Mesenchymal stem cell (in vitro differentiated cells and primary cell): ENCODE measurements around the gene PPFIA4.
"Not testable (repeated sequence)": the region's sequence is repeated elsewhere in the genome, so short reads cannot be mapped to it uniquely, and the experiment has no call there.

Experiments used
- DNase-seq: peaks from one replicate; pipeline ENCODE4 v3.0.0-alpha.2; 2013
- H2AFZ ChIP-seq: one replicate; pipeline ENCODE4 v1.6.1; 2013; ENCODE audit warnings: low read depth, mild to moderate bottlenecking, control low read depth, inconsistent platforms, low read length, moderate library complexity
- H2AK5ac ChIP-seq: 2 replicates; pipeline ENCODE4 v1.6.1; 2013; ENCODE audit warnings: low read length, moderate library complexity, mild to moderate bottlenecking, inconsistent platforms; ENCODE audit not compliant: severe bottlenecking
- H2BK120ac ChIP-seq: one replicate; pipeline ENCODE4 v1.6.1; 2013; ENCODE audit warnings: low read depth, mild to moderate bottlenecking, inconsistent platforms, low read length, moderate library complexity
- H2BK12ac ChIP-seq, 2 experiments: one replicate each; pipeline ENCODE4 v1.6.1; 2013; ENCODE audit warnings: inconsistent platforms in 2 of 2, low read length in 2 of 2, mild to moderate bottlenecking in 2 of 2, moderate library complexity in 2 of 2, control low read depth in 1 of 2
- H2BK15ac ChIP-seq: one replicate; pipeline ENCODE4 v1.6.1; 2013; ENCODE audit warnings: mild to moderate bottlenecking, low read depth, inconsistent platforms; ENCODE audit not compliant: poor library complexity, severe bottlenecking
- H2BK5ac ChIP-seq: 2 replicates; pipeline ENCODE4 v1.6.1; 2013; ENCODE audit warnings: low read depth, mild to moderate bottlenecking, low read length, control low read depth, inconsistent platforms; ENCODE audit not compliant: poor library complexity, severe bottlenecking
- H3K14ac ChIP-seq, 2 experiments: one replicate each; pipeline ENCODE4 v1.6.1; 2013; ENCODE audit warnings: inconsistent platforms in 2 of 2, low read length in 2 of 2, control low read depth in 1 of 2, mild to moderate bottlenecking in 1 of 2, moderate library complexity in 1 of 2
- H3K18ac ChIP-seq, 2 experiments: one replicate each; pipeline ENCODE4 v1.6.1; 2013; ENCODE audit warnings: inconsistent platforms in 2 of 2, low read length in 2 of 2, control low read depth in 1 of 2, low read depth in 1 of 2, mild to moderate bottlenecking in 1 of 2
- H3K23ac ChIP-seq, 2 experiments: one replicate each; pipeline ENCODE4 v1.6.1; 2013; ENCODE audit warnings: inconsistent platforms in 2 of 2, low read length in 2 of 2, mild to moderate bottlenecking in 2 of 2, moderate library complexity in 2 of 2, control low read depth in 1 of 2
- H3K27ac ChIP-seq: 2 replicates; pipeline ENCODE4 v1.5.1; 2013; ENCODE audit warnings: mild to moderate bottlenecking, moderate library complexity, low read length, control low read depth, inconsistent platforms; ENCODE audit not compliant: poor library complexity, severe bottlenecking
- H3K27me3 ChIP-seq, 2 experiments: 2 replicates each; pipeline versions ENCODE4 v1.6.1 to v1.7.0; 2013; ENCODE audit warnings: low read length in 2 of 2, mild to moderate bottlenecking in 2 of 2, moderate library complexity in 2 of 2, control low read depth in 1 of 2, inconsistent platforms in 1 of 2; ENCODE audit not compliant: control insufficient read depth in 1 of 2, insufficient read depth in 1 of 2
- H3K36me3 ChIP-seq, 2 experiments: 2 replicates each; pipeline versions ENCODE4 v1.6.1 to v1.7.0; 2013; ENCODE audit warnings: low read length in 2 of 2, control low read depth in 1 of 2, inconsistent platforms in 1 of 2, low read depth in 1 of 2, mild to moderate bottlenecking in 1 of 2; ENCODE audit not compliant: insufficient read depth in 2 of 2, control insufficient read depth in 1 of 2
- H3K4ac ChIP-seq, 2 experiments: one replicate each; pipeline ENCODE4 v1.6.1; 2013; ENCODE audit warnings: inconsistent platforms in 2 of 2, low read length in 2 of 2, mild to moderate bottlenecking in 2 of 2, moderate library complexity in 2 of 2, control low read depth in 1 of 2, low read depth in 1 of 2
- H3K4me1 ChIP-seq: 2 replicates; pipeline ENCODE4 v1.6.1; 2013; ENCODE audit warnings: low read depth, low read length, control low read depth; ENCODE audit not compliant: control insufficient read depth, insufficient read depth
- H3K4me2 ChIP-seq: 2 replicates; pipeline ENCODE4 v1.6.1; 2013; ENCODE audit warnings: low read length, mild to moderate bottlenecking, inconsistent platforms; ENCODE audit not compliant: poor library complexity, severe bottlenecking
- H3K4me3 ChIP-seq, 2 experiments: 2 replicates each; pipeline versions ENCODE4 v1.5.1 to v1.7.0; 2013; ENCODE audit warnings: low read length in 2 of 2, mild to moderate bottlenecking in 2 of 2, control low read depth in 1 of 2, low read depth in 1 of 2; ENCODE audit not compliant: insufficient read depth in 1 of 2
- H3K79me1 ChIP-seq: replicated peaks from 2 replicates; pipeline ENCODE4 v1.6.1; 2013; ENCODE audit warnings: mild to moderate bottlenecking, control low read depth, low read length, inconsistent platforms; ENCODE audit not compliant: poor library complexity, severe bottlenecking
- H3K9ac ChIP-seq: 2 replicates; pipeline ENCODE4 v1.7.0; 2013; ENCODE audit warnings: mild to moderate bottlenecking, low read length, moderate library complexity
- H3K9me3 ChIP-seq: 2 replicates; pipeline ENCODE4 v1.7.0; 2013; ENCODE audit warnings: mild to moderate bottlenecking, low read length; ENCODE audit not compliant: control insufficient read depth
- H4K8ac ChIP-seq: one replicate; pipeline ENCODE4 v1.6.1; 2013; ENCODE audit warnings: inconsistent platforms, mild to moderate bottlenecking, low read length, moderate library complexity
- H4K91ac ChIP-seq: one replicate; pipeline ENCODE4 v1.6.1; 2013; ENCODE audit warnings: mild to moderate bottlenecking, low read length, inconsistent platforms
- WGBS: methylation state at CpG from one replicate; pipeline ENCODE4 v1.1.7; 2013; ENCODE audit warnings: mixed read lengths; 5-methylcytosine and 5-hydroxymethylcytosine counted together

PPFIA4 gene

DNA sequence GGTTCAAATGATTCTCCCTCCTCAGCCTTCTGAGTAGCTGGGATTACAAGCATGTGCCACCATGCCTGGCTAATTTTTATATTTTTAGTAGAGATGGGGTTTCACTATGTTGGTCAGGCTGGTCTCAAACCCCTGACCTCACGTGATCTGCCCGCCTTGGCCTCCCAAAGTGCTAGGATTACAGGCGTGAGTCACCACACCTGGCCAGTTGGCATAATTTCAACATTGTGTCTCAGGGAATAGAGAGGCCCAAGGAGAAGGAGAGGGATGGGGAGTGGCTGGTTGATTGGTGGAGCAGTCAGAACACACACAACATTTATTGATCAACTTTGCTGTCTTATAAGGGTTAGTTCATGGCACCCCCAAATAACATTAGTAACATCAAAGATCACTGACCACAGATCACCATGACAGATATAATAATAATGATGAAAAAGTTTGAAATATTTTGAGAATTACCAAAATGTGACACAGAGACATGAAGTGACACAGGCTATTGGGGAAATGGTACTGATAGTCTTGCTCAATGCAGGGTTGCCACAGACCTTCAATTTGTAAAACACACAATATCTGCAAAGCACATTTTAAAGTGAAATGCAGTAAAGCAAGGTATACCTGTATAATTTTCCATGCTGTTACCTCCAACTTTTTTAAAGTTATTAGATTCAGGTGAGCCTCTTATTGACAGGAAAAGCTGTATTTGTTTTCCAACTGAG, 43.4 kb upstream of the PPFIA4 start:
- Histone ChIP-seq H3K36me3 (no peaks in the 10 kb centered on the region), H2AFZ (no peak overlapping the region), H4K91ac (no peak overlapping the region), H4K8ac (no peak overlapping the region), H3K4me3 (no peak overlapping the region), H3K23ac (no peak overlapping the region), H3K9me3 (no peaks in the 10 kb centered on the region), H3K4me1 (no peaks in the 10 kb centered on the region), H2BK5ac (no peak overlapping the region), H3K18ac (no peak overlapping the region), H2BK120ac (no peak overlapping the region), H3K14ac (no peak overlapping the region), H2BK12ac (no peak overlapping the region), H3K9ac (no peak overlapping the region), H3K4ac (no peak overlapping the region), H2BK15ac (no peak overlapping the region), H3K27me3 (peaks cover 37 to 45% of the 10 kb centered on the region in 2 experiments), H2AK5ac (no peak overlapping the region), H3K4me2 (no peak overlapping the region), H3K79me1 (no peaks in the 10 kb centered on the region), H3K27ac (no peak overlapping the region)
- 96% methylated on average over 3 of the region's 3 CpGs for WGBS
- no peak for DNase-seq

DNA sequence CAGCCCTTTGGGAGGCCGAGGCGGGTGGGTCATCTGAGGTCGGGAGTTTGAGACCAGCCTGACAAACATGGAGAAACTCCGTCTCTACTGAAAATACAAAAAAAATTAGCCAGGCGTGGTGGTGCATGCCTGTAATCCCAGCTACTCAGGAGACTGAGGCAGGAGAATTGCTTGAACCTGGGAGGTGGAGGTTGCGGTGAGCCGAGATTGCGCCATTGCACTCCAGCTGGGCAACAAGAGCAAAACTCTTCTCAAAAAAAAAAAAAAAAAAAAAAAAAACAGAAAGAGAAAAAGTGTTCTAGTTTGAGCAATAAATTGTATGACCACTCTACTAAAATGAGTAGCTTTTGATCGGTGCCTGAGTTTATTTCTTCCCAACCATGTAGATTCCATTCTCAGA, 40.2 kb upstream of the PPFIA4 start:
- H2BK15ac ChIP-seq, H4K91ac ChIP-seq, H3K4me1 ChIP-seq, H4K8ac ChIP-seq, H3K36me3 ChIP-seq, H3K4me3 ChIP-seq, H3K23ac ChIP-seq, H3K4ac ChIP-seq, H3K79me1 ChIP-seq, H2BK120ac ChIP-seq, DNase-seq, H3K27ac ChIP-seq, H2BK12ac ChIP-seq, H3K9me3 ChIP-seq, H3K14ac ChIP-seq, H3K4me2 ChIP-seq, H2AK5ac ChIP-seq, H3K9ac ChIP-seq, H2BK5ac ChIP-seq, H2AFZ ChIP-seq, H3K18ac ChIP-seq: not testable (repeated sequence)
- whole genome bisulfite sequencing, result 81% methylated on average over 6 of the region's 9 CpGs
- H3K27me3 ChIP-seq, result peaks cover 34 to 49% of the 10 kb centered on the region in 2 experiments

DNA sequence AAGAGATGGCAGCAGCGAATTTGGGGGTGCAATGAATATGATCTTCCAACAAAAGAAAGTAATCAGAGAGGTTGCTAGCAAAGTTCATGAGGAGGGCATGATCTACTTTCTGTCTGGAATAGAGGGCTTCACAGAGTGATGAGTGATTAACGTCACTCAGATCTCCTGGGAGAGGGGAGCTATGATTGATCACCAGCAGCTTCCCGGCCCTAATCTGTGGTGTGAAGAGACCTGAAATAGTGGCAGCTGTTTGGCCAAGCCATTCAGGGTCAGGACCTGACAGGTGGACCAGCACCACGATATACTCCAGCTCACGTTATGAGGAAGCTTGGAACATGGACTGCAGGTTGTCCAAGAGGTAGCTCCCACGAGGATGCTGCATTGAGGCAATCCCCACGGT, 39.0 kb upstream of the PPFIA4 start:
- no peaks in the 10 kb centered on the region for H3K79me1 ChIP-seq
- H3K4me1 ChIP-seq, result no peaks in the 10 kb centered on the region
- no peak overlapping the region for H3K27ac ChIP-seq
- H3K18ac ChIP-seq, result no peak overlapping the region
- H3K14ac ChIP-seq, result no peak overlapping the region
- no peak overlapping the region for H4K8ac ChIP-seq
- H2AK5ac ChIP-seq, result no peak overlapping the region
- H3K4ac ChIP-seq, result no peak overlapping the region
- H3K9ac ChIP-seq, result no peak overlapping the region
- H4K91ac ChIP-seq, result no peak overlapping the region
- no peak overlapping the region for H2BK12ac ChIP-seq
- H3K4me3 ChIP-seq, result no peak overlapping the region
- H2BK120ac ChIP-seq, result no peak overlapping the region
- DNase-seq, result no peak
- H2BK15ac ChIP-seq, result no peak overlapping the region
- no peak overlapping the region for H2AFZ ChIP-seq
- H3K9me3 ChIP-seq, result peaks cover 8% of the 10 kb centered on the region
- H2BK5ac ChIP-seq, result no peak overlapping the region
- peaks cover 45 to 59% of the 10 kb centered on the region in 2 experiments for H3K27me3 ChIP-seq
- WGBS, result 76% methylated on average over 7 of the region's 7 CpGs
- H3K4me2 ChIP-seq, result no peak overlapping the region
- H3K36me3 ChIP-seq, result no peaks in the 10 kb centered on the region
- no peak overlapping the region for H3K23ac ChIP-seq

DNA sequence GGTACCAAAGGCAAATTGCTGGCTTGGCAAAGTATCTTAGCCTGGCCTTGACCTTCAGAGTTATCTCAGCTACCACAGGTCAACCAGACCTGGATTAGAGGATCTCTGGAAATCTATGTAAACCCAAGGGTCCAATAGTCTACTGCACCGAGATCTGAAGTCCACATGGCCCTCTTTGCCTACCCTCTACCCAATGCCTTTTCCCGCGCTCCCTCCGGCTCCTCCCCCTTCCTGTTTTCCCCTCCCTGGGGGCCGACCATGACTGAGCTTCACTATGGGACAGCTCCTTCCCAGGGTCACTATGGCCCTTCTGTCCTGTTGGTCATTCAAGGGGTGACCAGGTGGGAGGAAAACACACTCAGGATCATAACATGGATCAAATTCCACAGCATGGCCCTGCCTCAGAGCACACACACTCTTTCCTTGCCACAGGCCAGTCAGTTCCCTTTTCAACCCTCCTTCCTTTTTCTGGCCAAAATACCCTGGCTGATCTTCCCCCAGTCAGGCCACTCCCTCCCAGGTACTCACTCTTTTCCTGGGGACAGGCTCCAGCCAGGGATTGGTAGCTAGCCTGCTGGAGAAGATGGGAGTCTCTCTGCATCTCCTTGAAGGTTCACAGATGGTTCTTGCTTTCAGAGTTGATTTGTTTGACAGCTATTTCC, 38.2 kb upstream of the PPFIA4 start:
- WGBS, result 81% methylated on average over 5 of the region's 5 CpGs
- no peak overlapping the region for H3K27ac ChIP-seq
- H3K14ac ChIP-seq, result no peak overlapping the region
- no peak overlapping the region for H3K4me2 ChIP-seq
- no peak overlapping the region for H4K8ac ChIP-seq
- H3K23ac ChIP-seq, result no peak overlapping the region
- H2BK15ac ChIP-seq, result no peak overlapping the region
- H3K9me3 ChIP-seq, result peaks cover 8% of the 10 kb centered on the region
- H2BK12ac ChIP-seq, result no peak overlapping the region
- H2BK5ac ChIP-seq, result no peak overlapping the region
- no peaks in the 10 kb centered on the region for H3K36me3 ChIP-seq
- DNase-seq, result no peak
- H3K27me3 ChIP-seq, result peaks cover 45 to 59% of the 10 kb centered on the region in 2 experiments
- no peak overlapping the region for H3K9ac ChIP-seq
- no peak overlapping the region for H3K4me3 ChIP-seq
- H4K91ac ChIP-seq, result no peak overlapping the region
- H3K4ac ChIP-seq, result no peak overlapping the region
- H3K18ac ChIP-seq, result no peak overlapping the region
- no peaks in the 10 kb centered on the region for H3K79me1 ChIP-seq
- no peak overlapping the region for H2AK5ac ChIP-seq
- no peak overlapping the region for H2BK120ac ChIP-seq
- no peak overlapping the region for H2AFZ ChIP-seq
- H3K4me1 ChIP-seq, result no peaks in the 10 kb centered on the region
